GM21619 (cell line): ENCODE data around the gene PPP6R2.

ENCODE experiments used
- ATAC-seq: cut with Tn5 transposase; IDR thresholded peaks from one replicate; pipeline ENCODE4 v1.9.1; 2021; ENCODE audit not compliant: unreplicated experiment

The PPP6R2 gene

GRCh38 chr22:50342651-50343540 is at the start of gene PPP6R2:
Gene PPP6R2 (plus strand): TSS chr22:50343327. CDS start chr22:50393909, 50,582 bp downstream.
- peak; percentile 51 for ATAC-seq

- no peak for ATAC-seq
Measured at GRCh38 chr22:50293441-50294318, 49.4 kb upstream of the PPP6R2 start.

GRCh38 chr22:50294319-50294656 is 48.8 kb upstream of the PPP6R2 start:
- no peak for ATAC-seq

- ATAC-seq = no peak
Measured at GRCh38 chr22:50296658-50297490, 46.3 kb upstream of the PPP6R2 start.

GRCh38 chr22:50297510-50298265 is 45.4 kb upstream of the PPP6R2 start:
- no peak for ATAC-seq

- ATAC-seq = no peak
Measured at GRCh38 chr22:50298266-50298637, 44.9 kb upstream of the PPP6R2 start.

- ATAC-seq = no peak
Measured at GRCh38 chr22:50298937-50299784, 44.0 kb upstream of the PPP6R2 start.

- no peak for ATAC-seq
Measured at GRCh38 chr22:50299785-50300619, 43.1 kb upstream of the PPP6R2 start.

GRCh38 chr22:50300620-50301257 is 42.4 kb upstream of the PPP6R2 start:
- ATAC-seq = no peak

GRCh38 chr22:50301581-50301991 is 41.5 kb upstream of the PPP6R2 start:
- ATAC-seq = no peak

- ATAC-seq = no peak
Measured at GRCh38 chr22:50302041-50302541, 41.0 kb upstream of the PPP6R2 start.

GRCh38 chr22:50302564-50302963 is 40.6 kb upstream of the PPP6R2 start:
- no peak for ATAC-seq

- no peak for ATAC-seq
Measured at GRCh38 chr22:50303515-50303847, 39.6 kb upstream of the PPP6R2 start.

- no peak for ATAC-seq
Measured at GRCh38 chr22:50303848-50304527, 39.1 kb upstream of the PPP6R2 start.

- ATAC-seq = no peak
Measured at GRCh38 chr22:50304528-50305392, 38.4 kb upstream of the PPP6R2 start.

- no peak for ATAC-seq
Measured at GRCh38 chr22:50305393-50305922, 37.7 kb upstream of the PPP6R2 start.
